H1 (cell line): Measurements from ENCODE around the gene ONECUT3. TPM values are rescaled to one million over a fixed set of nuclear protein-coding genes. Genes with fewer than 3 reads are reported as not detected.

Experiments
- CTCF ChIA-PET: fragments of 300-600 bp; sonication (Branson Sonifier 250); formaldehyde crosslinking; loops from one replicate; lab custom pipeline; 2021; ENCODE audit not compliant: partially characterized antibody; lab: Charles Lee
- POLR2A ChIA-PET: fragments of 300-600 bp; sonication (Branson Sonifier 250); formaldehyde crosslinking; loops from one replicate; lab custom pipeline; 2021; ENCODE audit warnings: inconsistent platforms; ENCODE audit not compliant: partially characterized antibody; lab: Charles Lee
- DNase-seq, 2 experiments: peaks; one replicate each; pipeline versions ENCODE4 v3.0.0 to v3.0.0-alpha.2; 2010 to 2022; ENCODE audit warnings: low spot score in 2 of 2, low read depth in 1 of 2, mixed read lengths in 1 of 2
- FAIRE-seq: peaks from 2 replicates; lab custom pipeline; 2011; peaks lifted over from hg19 to GRCh38; lab: Jason Lieb, UNC
- H2AFZ ChIP-seq: 2 replicates; pipeline ENCODE4 v1.8.1; 2012; ENCODE audit warnings: low read length, inconsistent platforms
- H2AK5ac ChIP-seq: 2 replicates; pipeline ENCODE4 v1.6.1; 2013; ENCODE audit warnings: low read depth, low read length
- H2BK120ac ChIP-seq: replicated peaks from 2 replicates; pipeline ENCODE3; 2013; ENCODE audit warnings: low read depth, low read length, inconsistent platforms
- H2BK12ac ChIP-seq: 2 replicates; pipeline ENCODE4 v1.6.1; 2013; ENCODE audit warnings: low read depth, low read length
- H2BK15ac ChIP-seq: 2 replicates; pipeline ENCODE4 v1.6.1; 2013; ENCODE audit warnings: low read length
- H2BK20ac ChIP-seq: 2 replicates; pipeline ENCODE4 v1.6.1; 2013; ENCODE audit warnings: low read length
- H2BK5ac ChIP-seq: 2 replicates; pipeline ENCODE4 v1.6.1; 2013; ENCODE audit warnings: low read depth, low read length
- H3K14ac ChIP-seq: 2 replicates; pipeline ENCODE4 v1.6.1; 2013; ENCODE audit warnings: inconsistent platforms; ENCODE audit not compliant: insufficient read length
- H3K18ac ChIP-seq: 2 replicates; pipeline ENCODE4 v1.6.1; 2013; ENCODE audit warnings: low read length; ENCODE audit errors: extremely low read depth
- H3K23ac ChIP-seq: 2 replicates; pipeline ENCODE4 v1.6.1; 2013; ENCODE audit warnings: inconsistent platforms; ENCODE audit not compliant: insufficient read length
- H3K23me2 ChIP-seq: 2 replicates; pipeline ENCODE4 v1.6.1; 2013; ENCODE audit warnings: low read depth, low read length
- H3K27ac ChIP-seq: 2 replicates; pipeline ENCODE4 v1.6.1; 2011; ENCODE audit warnings: low read depth, low read length, inconsistent platforms
- H3K27me3 ChIP-seq, 4 experiments: replicated peaks in 1 of 4; 1 replicate in 1 of 4; 2 replicates in 3 of 4; pipeline versions ENCODE4 v1.6.1 to v1.8.1; 2011 to 2013; ENCODE audit warnings: low read length in 3 of 4, mild to moderate bottlenecking in 3 of 4, inconsistent platforms in 2 of 4, mixed read lengths in 2 of 4, moderate library complexity in 1 of 4; ENCODE audit not compliant: control insufficient read depth in 3 of 4, insufficient read depth in 3 of 4; ENCODE audit errors: extremely low read depth in 1 of 4
- H3K36me3 ChIP-seq, 4 experiments: 2 replicates each; pipeline versions ENCODE4 v1.6.1 to v1.8.1; 2011 to 2013; ENCODE audit warnings: mild to moderate bottlenecking in 4 of 4, low read length in 3 of 4, moderate library complexity in 2 of 4, control low read depth in 1 of 4, inconsistent platforms in 1 of 4; ENCODE audit not compliant: insufficient read depth in 4 of 4, control insufficient read depth in 2 of 4
- H3K4ac ChIP-seq: replicated peaks from 2 replicates; pipeline ENCODE3; 2013; ENCODE audit warnings: low read length, low read depth, mixed read lengths, inconsistent platforms; ENCODE audit not compliant: insufficient read length
- H3K4me1 ChIP-seq, 4 experiments: replicated peaks in 1 of 4; 1 replicate in 1 of 4; 2 replicates in 3 of 4; pipeline versions ENCODE4 v1.6.1 to v1.8.1; 2011 to 2013; ENCODE audit warnings: low read length in 3 of 4, inconsistent platforms in 2 of 4, mixed read lengths in 1 of 4; ENCODE audit not compliant: insufficient read depth in 4 of 4, control insufficient read depth in 3 of 4
- H3K4me2 ChIP-seq, 2 experiments: 2 replicates each; pipeline versions ENCODE4 v1.6.1 to v1.8.1; 2011 to 2013; ENCODE audit warnings: low read depth in 2 of 2, low read length in 2 of 2, control low read depth in 1 of 2, inconsistent platforms in 1 of 2, mild to moderate bottlenecking in 1 of 2; ENCODE audit not compliant: insufficient read depth in 1 of 2
- H3K4me3 ChIP-seq, 4 experiments: fragments of 200-600, 300-600 bp in 1 of 4; sonication (generic), shearing (Covaris generic), sonication (Bioruptor Twin) in 1 of 4; 2 replicates each; pipeline versions ENCODE4 v1.5.1 to v1.8.1; 2011 to 2016; ENCODE audit warnings: low read length in 4 of 4, low read depth in 3 of 4, control low read depth in 2 of 4, inconsistent platforms in 2 of 4, mild to moderate bottlenecking in 2 of 4, mixed read lengths in 1 of 4, moderate library complexity in 1 of 4; ENCODE audit not compliant: insufficient read depth in 2 of 4; ENCODE audit errors: extremely low read depth in 1 of 4
- H3K56ac ChIP-seq: replicated peaks from 2 replicates; pipeline ENCODE3; 2013; ENCODE audit warnings: low read depth, mild to moderate bottlenecking, mixed read lengths, low read length, inconsistent platforms; ENCODE audit not compliant: insufficient read length
- H3K79me1 ChIP-seq: 2 replicates; pipeline ENCODE4 v1.6.1; 2013; ENCODE audit warnings: low read depth, low read length, control low read depth
- H3K79me2 ChIP-seq, 2 experiments: 2 replicates each; pipeline versions ENCODE4 v1.6.1 to v1.8.1; 2012 to 2013; ENCODE audit warnings: low read length in 2 of 2, mild to moderate bottlenecking in 2 of 2, inconsistent platforms in 1 of 2; ENCODE audit not compliant: insufficient read depth in 2 of 2, control insufficient read depth in 1 of 2
- H3K9ac ChIP-seq, 4 experiments: replicated peaks in 1 of 4; 1 replicate in 1 of 4; 2 replicates in 3 of 4; pipeline versions ENCODE4 v1.6.1 to v1.8.1; 2011 to 2013; ENCODE audit warnings: low read depth in 3 of 4, low read length in 3 of 4, control low read depth in 2 of 4, mild to moderate bottlenecking in 2 of 4, moderate library complexity in 2 of 4, inconsistent platforms in 1 of 4; ENCODE audit errors: extremely low read depth in 1 of 4
- H3K9me3 ChIP-seq, 2 experiments: 2 replicates each; pipeline versions ENCODE4 v1.6.1 to v1.8.1; 2012 to 2013; ENCODE audit warnings: mild to moderate bottlenecking in 2 of 2, moderate library complexity in 2 of 2, control low read depth in 1 of 2, inconsistent platforms in 1 of 2, low read depth in 1 of 2, low read length in 1 of 2, mixed read lengths in 1 of 2; ENCODE audit not compliant: insufficient read depth in 2 of 2
- H4K20me1 ChIP-seq, 2 experiments: replicated peaks in 1 of 2; 2 replicates each; pipeline versions ENCODE3 to v1.8.1; 2011 to 2013; ENCODE audit warnings: inconsistent platforms in 2 of 2, low read length in 2 of 2, mild to moderate bottlenecking in 1 of 2; ENCODE audit not compliant: insufficient read depth in 2 of 2, control insufficient read depth in 1 of 2
- H4K5ac ChIP-seq: 2 replicates; pipeline ENCODE4 v1.6.1; 2013; ENCODE audit warnings: low read length, low read depth, mixed read lengths, inconsistent platforms; ENCODE audit not compliant: insufficient read length
- H4K8ac ChIP-seq: 2 replicates; pipeline ENCODE4 v1.8.0; 2013; ENCODE audit warnings: mild to moderate bottlenecking, moderate library complexity, low read length, inconsistent platforms; ENCODE audit not compliant: insufficient read depth; ENCODE audit errors: extremely low read depth
- H4K91ac ChIP-seq: replicated peaks from 2 replicates; pipeline ENCODE3; 2013; ENCODE audit warnings: low read length, mixed read lengths, inconsistent platforms; ENCODE audit not compliant: insufficient read length
- CHD1 ChIP-seq: IDR thresholded peaks from 2 replicates; pipeline ENCODE4 v1.6.1; 2012; ENCODE audit warnings: low read depth, low read length, improper control_type of control experiment
- POU5F1 ChIP-seq: IDR thresholded peaks from 2 replicates; pipeline ENCODE4 v1.6.1; 2011; ENCODE audit warnings: low read depth, mild to moderate bottlenecking, low read length, moderate library complexity
- SUZ12 ChIP-seq: fragments of 200-600 bp; sonication (generic); IDR thresholded peaks from 2 replicates; pipeline ENCODE4 v1.6.1; 2012; ENCODE audit warnings: mild to moderate bottlenecking, inconsistent platforms, low read length, moderate library complexity, mixed read lengths
- WGBS, 2 experiments: shearing (Covaris generic) in 1 of 2; methylation state at CpG; one replicate each; pipeline versions ENCODE4 v1.1.6 to v1.1.7; 2013 to 2015; ENCODE audit warnings: low lambda C conversion rate in 2 of 2, mixed read lengths in 2 of 2, inconsistent platforms in 1 of 2, low coverage in 1 of 2, missing lambda C conversion rate in 1 of 2; ENCODE audit not compliant: insufficient replicate concordance in 2 of 2, insufficient coverage in 1 of 2, insufficient read length in 1 of 2; ENCODE audit errors: extremely low coverage in 1 of 2, missing lambda C conversion rate in 1 of 2; 5-methylcytosine and 5-hydroxymethylcytosine counted together
- polyA plus RNA-seq, 7 experiments: library from polyadenylated mRNA; depleted of rRNA in 3 of 7; stranded (reverse) in 5 of 7; unstranded in 2 of 7; fragments of >200 nt in 5 of 7; fragments of 200-250 nt in 2 of 7; gene quantifications; 1 replicate in 5 of 7; 2 replicates in 1 of 7; 4 replicates in 1 of 7; pipeline versions ENCODE4 v1.2.1 to v1.2.3, GENCODE V29; 2011 to 2013; ENCODE audit warnings: missing spikeins in 2 of 7, mixed read lengths in 2 of 7
- total RNA-seq: library from RNA; stranded (reverse); fragmentation: NEBNext Ultra II Directional; extraction: Animal tissue kit (Norgen Biotek cat#: 25700); gene quantifications from 2 replicates; pipeline ENCODE4 v1.2.1, GENCODE V29; 2021
- TF ChIP-seq, protein P1 (sequence below): IDR thresholded peaks from 2 replicates; pipeline ENCODE4 v1.6.1; 2011; ENCODE audit warnings: low read depth, mild to moderate bottlenecking, low read length; ENCODE audit not compliant: insufficient read depth
- TF ChIP-seq, protein P2 (sequence below), 3 experiments: IDR thresholded peaks; 1 replicate in 2 of 3; 2 replicates in 1 of 3; pipeline versions ENCODE4 v1.5.1 to v1.6.1; 2011; ENCODE audit warnings: low read length in 3 of 3, mild to moderate bottlenecking in 3 of 3, inconsistent platforms in 2 of 3, low read depth in 1 of 3, moderate library complexity in 1 of 3; ENCODE audit not compliant: insufficient read depth in 1 of 3; ENCODE audit errors: control extremely low read depth in 1 of 3

The ONECUT3 gene
- total and polyA plus RNA-seq, 2 of the 8 experiments (the other 6 are each of a cell fraction or from before 2014, with no cell fraction given): not detected

DNA sequence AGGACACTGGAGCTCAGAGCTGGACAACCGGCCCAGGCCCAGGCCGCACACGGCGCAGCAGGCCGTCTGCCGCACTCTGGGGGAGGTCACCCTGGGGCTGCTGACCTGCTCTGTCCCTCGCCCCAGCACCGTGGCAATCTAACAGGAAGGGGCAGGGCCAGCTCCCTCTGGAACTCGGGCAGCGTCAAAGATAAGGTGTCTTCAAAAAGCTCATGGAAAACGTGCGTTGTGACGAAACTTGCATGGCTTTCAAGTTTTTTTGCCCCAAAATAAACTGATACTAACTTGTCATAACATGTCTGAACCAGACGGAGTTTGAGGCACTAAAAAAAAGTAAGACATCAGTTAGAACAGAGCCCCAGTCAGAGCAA is 70.9 kb downstream of the ONECUT3 start:
- FAIRE-seq: no peak
- H3K23ac ChIP-seq: no peak overlapping the region
- TF ChIP-seq SUZ12 (no peak), CHD1 (no peak), POU5F1 (no peak)
- TF ChIP-seq, protein P1, sequence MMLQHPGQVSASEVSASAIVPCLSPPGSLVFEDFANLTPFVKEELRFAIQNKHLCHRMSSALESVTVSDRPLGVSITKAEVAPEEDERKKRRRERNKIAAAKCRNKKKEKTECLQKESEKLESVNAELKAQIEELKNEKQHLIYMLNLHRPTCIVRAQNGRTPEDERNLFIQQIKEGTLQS: no peak
- TF ChIP-seq, protein P2, sequence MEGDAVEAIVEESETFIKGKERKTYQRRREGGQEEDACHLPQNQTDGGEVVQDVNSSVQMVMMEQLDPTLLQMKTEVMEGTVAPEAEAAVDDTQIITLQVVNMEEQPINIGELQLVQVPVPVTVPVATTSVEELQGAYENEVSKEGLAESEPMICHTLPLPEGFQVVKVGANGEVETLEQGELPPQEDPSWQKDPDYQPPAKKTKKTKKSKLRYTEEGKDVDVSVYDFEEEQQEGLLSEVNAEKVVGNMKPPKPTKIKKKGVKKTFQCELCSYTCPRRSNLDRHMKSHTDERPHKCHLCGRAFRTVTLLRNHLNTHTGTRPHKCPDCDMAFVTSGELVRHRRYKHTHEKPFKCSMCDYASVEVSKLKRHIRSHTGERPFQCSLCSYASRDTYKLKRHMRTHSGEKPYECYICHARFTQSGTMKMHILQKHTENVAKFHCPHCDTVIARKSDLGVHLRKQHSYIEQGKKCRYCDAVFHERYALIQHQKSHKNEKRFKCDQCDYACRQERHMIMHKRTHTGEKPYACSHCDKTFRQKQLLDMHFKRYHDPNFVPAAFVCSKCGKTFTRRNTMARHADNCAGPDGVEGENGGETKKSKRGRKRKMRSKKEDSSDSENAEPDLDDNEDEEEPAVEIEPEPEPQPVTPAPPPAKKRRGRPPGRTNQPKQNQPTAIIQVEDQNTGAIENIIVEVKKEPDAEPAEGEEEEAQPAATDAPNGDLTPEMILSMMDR (IDR thresholded peaks at IDR 0.05; ENCODE audit: control extremely low read depth in 1 of 3, insufficient read depth in 1 of 3, low read depth in 1 of 3, low read length in 3 of 3): no peak
- TF ChIP-seq, all 59 proteins: peak for 0
- POLR2A ChIA-PET: interaction anchor here (0.9 kb wide), 1 partner anchor 14 kb away, joined by 3 read pairs; no protein-coding TSS in a partner anchor
- no peak overlapping the region for H3K14ac ChIP-seq
- H4K20me1 ChIP-seq: peaks cover 0 to 10% of the 10 kb centered on the region in 2 experiments
- H2BK5ac ChIP-seq: 0 out of 2 replicates have a peak overlapping the region, but pooled peaks have one; percentile 16
- no peak overlapping the region for H3K56ac ChIP-seq
- WGBS, 2 experiments: 89% methylated on average over 14 of the region's 14 CpGs; no CpG with 5 or more reads in 1 of the 2 experiments
- no peak overlapping the region for H4K91ac ChIP-seq
- DNase-seq: no peak
- H2AK5ac ChIP-seq: no peak overlapping the region
- H2BK20ac ChIP-seq: no peak overlapping the region
- no peaks in the 10 kb centered on the region for H3K79me2 ChIP-seq
- no peaks in the 10 kb centered on the region for H3K9me3 ChIP-seq
- no peak overlapping the region for H3K9ac ChIP-seq
- no peak overlapping the region for H4K8ac ChIP-seq
- H2BK120ac ChIP-seq: no peak overlapping the region
- H3K23me2 ChIP-seq: peaks cover 2% of the 10 kb centered on the region; the same call in 1 of the 2 replicates
- H3K4me2 ChIP-seq: no peak overlapping the region
- no peak overlapping the region for H2BK15ac ChIP-seq
- no peak overlapping the region for H2AFZ ChIP-seq
- no peak overlapping the region for H3K4ac ChIP-seq
- CTCF ChIA-PET: interaction anchor here (1.7 to 16.5 kb wide), 4 partner anchors 10 to 56 kb away, joined by 3 to 228 read pairs (median 66); no protein-coding TSS in a partner anchor
- no peak overlapping the region for H2BK12ac ChIP-seq
- peaks cover 0 to 14% (median 8%) of the 10 kb centered on the region in 4 experiments; a peak in 6 of 7 replicates for H3K4me1 ChIP-seq
- H3K36me3 ChIP-seq: peaks cover 3 to 31% (median 6%) of the 10 kb centered on the region in 4 experiments; a peak in 5 of 8 replicates
- no peaks in the 10 kb centered on the region for H3K79me1 ChIP-seq
- no peak overlapping the region for H3K18ac ChIP-seq
- H4K5ac ChIP-seq: no peak overlapping the region
- H3K4me3 ChIP-seq: no peak overlapping the region
- no peak overlapping the region for H3K27ac ChIP-seq
- no peaks in the 10 kb centered on the region for H3K27me3 ChIP-seq
